Common myeloid progenitor, CD34-positive (primary cell): ENCODE data around the gene CFAP107.
"Not testable (repeated sequence)": the region's sequence is repeated elsewhere in the genome, so short reads cannot be mapped to it uniquely, and the experiment has no call there.

Experiments used
- CTCF ChIA-PET: fragments of 350-600 bp; sonication (Branson Sonifier 250); formaldehyde crosslinking; loops from one replicate; lab custom pipeline; 2021; ENCODE audit warnings: antibody characterized with exemption; lab: Charles Lee
- POLR2A ChIA-PET: fragments of 350-600 bp; sonication (Branson Sonifier 250); formaldehyde crosslinking; loops from one replicate; lab custom pipeline; 2021; ENCODE audit warnings: antibody characterized with exemption; lab: Charles Lee
- DNase-seq, 3 donors: peaks; one replicate each; pipeline versions ENCODE4 v3.0.0 to v3.0.0-alpha.2; 2013
- H3K27ac ChIP-seq, 2 experiments: 1 replicate in 1 of 2; 2 replicates in 1 of 2; pipeline ENCODE4 v1.7.0; 2013; ENCODE audit warnings: inconsistent platforms in 2 of 2, low read length in 2 of 2, mild to moderate bottlenecking in 2 of 2, low read depth in 1 of 2, moderate library complexity in 1 of 2; ENCODE audit not compliant: severe bottlenecking in 2 of 2, insufficient read depth in 1 of 2, poor library complexity in 1 of 2
- H3K27me3 ChIP-seq, 5 experiments: replicated peaks in 2 of 5; 1 replicate in 3 of 5; 2 replicates in 2 of 5; pipeline versions ENCODE4 v1.6.1 to v1.7.0; 2013; ENCODE audit warnings: low read length in 4 of 5, mild to moderate bottlenecking in 2 of 5, moderate library complexity in 2 of 5, inconsistent platforms in 1 of 5; ENCODE audit not compliant: insufficient read depth in 5 of 5, control insufficient read depth in 4 of 5
- H3K36me3 ChIP-seq, 4 experiments: 1 replicate in 2 of 4; 2 replicates in 2 of 4; pipeline versions ENCODE4 v1.6.1 to v1.7.0; 2013; ENCODE audit warnings: low read length in 3 of 4, control low read depth in 1 of 4, mild to moderate bottlenecking in 1 of 4; ENCODE audit not compliant: control insufficient read depth in 4 of 4, insufficient read depth in 4 of 4
- H3K4me1 ChIP-seq, 4 experiments: 1 replicate in 3 of 4; 2 replicates in 1 of 4; pipeline versions ENCODE4 v1.6.1 to v1.7.1; 2013; ENCODE audit warnings: low read length in 3 of 4, mild to moderate bottlenecking in 3 of 4, control low read depth in 1 of 4, inconsistent platforms in 1 of 4, moderate library complexity in 1 of 4; ENCODE audit not compliant: control insufficient read depth in 4 of 4, insufficient read depth in 4 of 4; ENCODE audit errors: control extremely low read depth in 1 of 4
- H3K4me3 ChIP-seq, 7 experiments: 1 replicate in 4 of 7; 2 replicates in 3 of 7; pipeline versions ENCODE4 v1.5.1 to v1.7.0; 2013; ENCODE audit warnings: mild to moderate bottlenecking in 7 of 7, low read length in 6 of 7, moderate library complexity in 6 of 7, inconsistent platforms in 2 of 7, low read depth in 2 of 7, control low read depth in 1 of 7; ENCODE audit not compliant: insufficient read depth in 4 of 7, control insufficient read depth in 1 of 7; ENCODE audit errors: extremely low read depth in 1 of 7
- H3K9me3 ChIP-seq, 5 experiments: 1 replicate in 4 of 5; 2 replicates in 1 of 5; pipeline versions ENCODE4 v1.6.1 to v1.7.1; 2013; ENCODE audit warnings: low read length in 4 of 5, mild to moderate bottlenecking in 2 of 5, inconsistent platforms in 1 of 5, low read depth in 1 of 5, moderate library complexity in 1 of 5; ENCODE audit not compliant: control insufficient read depth in 4 of 5, insufficient read depth in 2 of 5; ENCODE audit errors: control extremely low read depth in 1 of 5
- WGBS: methylation state at CpG from one replicate; pipeline ENCODE4 v1.1.5; 2013; ENCODE audit not compliant: insufficient coverage; 5-methylcytosine and 5-hydroxymethylcytosine counted together

Gene CFAP107

GRCh38 chr1:12776801-12777557, 31.0 kb downstream of the CFAP107 start:
- CTCF ChIA-PET, result no interaction called here
- POLR2A ChIA-PET, result no interaction called here
- Histone ChIP-seq H3K36me3 (no peaks in the 10 kb centered on the region), H3K9me3 (peaks cover 0 to 3% (median 0%) of the 10 kb centered on the region in 5 experiments), H3K27me3 (peaks cover 0 to 2% (median 0%) of the 10 kb centered on the region in 5 experiments), H3K4me1 (no peaks in the 10 kb centered on the region), H3K27ac (no peak overlapping the region), H3K4me3 (no peak overlapping the region)
- WGBS, result 96% methylated on average over 12 of the region's 15 CpGs
- DNase-seq, result no peak

GRCh38 chr1:12778061-12778460, 32.1 kb downstream of the CFAP107 start:
- WGBS, result 93% methylated on average over 4 of the region's 4 CpGs
- POLR2A ChIA-PET, result no interaction called here

GRCh38 chr1:12778907-12779306, 32.9 kb downstream of the CFAP107 start:
- DNase-seq, result no peak
- POLR2A ChIA-PET, result no interaction called here

More at GRCh38 chr1:12778061-12778460, 32.1 kb downstream of the CFAP107 start:
- DNase-seq, result no peak
- peaks cover 0 to 2% (median 0%) of the 10 kb centered on the region in 5 experiments for H3K27me3 ChIP-seq
- no peaks in the 10 kb centered on the region for H3K36me3 ChIP-seq
- no peaks in the 10 kb centered on the region for H3K4me1 ChIP-seq
- H3K27ac ChIP-seq, result no peak overlapping the region
- H3K4me3 ChIP-seq, result no peak overlapping the region
- peaks cover 0 to 3% (median 0%) of the 10 kb centered on the region in 5 experiments for H3K9me3 ChIP-seq
- CTCF ChIA-PET, result no interaction called here

GRCh38 chr1:12781488-12781887, 35.5 kb downstream of the CFAP107 start:
- H3K27ac ChIP-seq, POLR2A ChIA-PET, DNase-seq, H3K27me3 ChIP-seq, H3K36me3 ChIP-seq, H3K4me3 ChIP-seq, H3K4me1 ChIP-seq, CTCF ChIA-PET: not testable (repeated sequence)
- H3K9me3 ChIP-seq, result peaks cover 0 to 10% (median 0%) of the 10 kb centered on the region in 5 experiments
- no CpG with 5 or more reads among the region's 5 CpGs for WGBS

More at GRCh38 chr1:12778907-12779306, 32.9 kb downstream of the CFAP107 start:
- Histone ChIP-seq H3K4me3 (no peak overlapping the region), H3K9me3 (peaks cover 0 to 2% (median 0%) of the 10 kb centered on the region in 5 experiments), H3K4me1 (no peaks in the 10 kb centered on the region), H3K27me3 (peaks cover 0 to 2% (median 0%) of the 10 kb centered on the region in 5 experiments), H3K27ac (no peak overlapping the region), H3K36me3 (no peaks in the 10 kb centered on the region)
- CTCF ChIA-PET, result no interaction called here
- WGBS, result 93% methylated on average over 4 of the region's 6 CpGs

- peaks cover 0 to 12% (median 0%) of the 10 kb centered on the region in 5 experiments for H3K9me3 ChIP-seq
- peak in 2 of 3 donors; percentile 1 to 4 for DNase-seq
- CTCF ChIA-PET, H3K27me3 ChIP-seq, POLR2A ChIA-PET, H3K4me3 ChIP-seq, H3K36me3 ChIP-seq, H3K27ac ChIP-seq, H3K4me1 ChIP-seq: not testable (repeated sequence)
- 28% methylated on average over 4 of the region's 7 CpGs for WGBS
Observed at GRCh38 chr1:12783783-12784182, 37.8 kb downstream of the CFAP107 start.

GRCh38 chr1:12784729-12785128, 38.7 kb downstream of the CFAP107 start:
- H3K36me3 ChIP-seq, H3K27me3 ChIP-seq, H3K4me3 ChIP-seq, H3K27ac ChIP-seq, H3K4me1 ChIP-seq, POLR2A ChIA-PET, CTCF ChIA-PET: not testable (repeated sequence)
- WGBS, result 93% methylated on average over 5 of the region's 8 CpGs
- DNase-seq, result peak in 1 of 3 donors; percentile 2
- H3K9me3 ChIP-seq, result peaks cover 0 to 12% (median 0%) of the 10 kb centered on the region in 5 experiments

- CTCF ChIA-PET, H3K4me3 ChIP-seq, H3K4me1 ChIP-seq, H3K36me3 ChIP-seq, DNase-seq, H3K9me3 ChIP-seq, POLR2A ChIA-PET, H3K27me3 ChIP-seq, H3K27ac ChIP-seq: not testable (repeated sequence)
- WGBS, result no CpG with 5 or more reads among the region's 5 CpGs
Observed at GRCh38 chr1:12791097-12791496, 45.1 kb downstream of the CFAP107 start, which contains the start of gene PRAMEF1. Gene PRAMEF1, plus strand, starts transcription at chr1:12791397. Its CDS starts 1,831 bp downstream, at chr1:12793228.
